A549 (cell line): Measurements from ENCODE around the gene ERO1A. TPM values are rescaled to one million over a fixed set of nuclear protein-coding genes. Genes with fewer than 3 reads are reported as not detected.

ENCODE experiments used
- ATAC-seq, 2 experiments: fragments of 200-7000 bp in 1 of 2; fragments of >200 bp in 1 of 2; cut with Nextera tagmentation in 1 of 2; cut with Tn5 transposase in 1 of 2; 3 replicates each; pipeline versions ENCODE4 v1.8.0 to v1.9.1; 2018 to 2020; ENCODE audit warnings: mild to moderate bottlenecking in 1 of 2, moderate library complexity in 1 of 2
- CTCF ChIA-PET: fragments of 300-600 bp; sonication (Branson Sonifier 250); formaldehyde crosslinking; extraction: SDS; loops from one replicate; lab custom pipeline; 2021; ENCODE audit warnings: antibody characterized with exemption, inconsistent platforms; lab: Yijun Ruan, JAX
- POLR2A ChIA-PET: fragments of 350-600 bp; formaldehyde crosslinking; extraction: SDS; loops from one replicate; lab custom pipeline; 2021; ENCODE audit warnings: antibody characterized with exemption, inconsistent platforms; lab: Yijun Ruan, JAX
- DNase-seq, 2 experiments: peaks; one replicate each; pipeline versions ENCODE4 v3.0.0 to v3.0.0-alpha.2; 2011 to 2016; ENCODE audit warnings: low read depth in 1 of 2, low spot score in 1 of 2
- FAIRE-seq: peaks from 2 replicates; lab custom pipeline; 2011; peaks lifted over from hg19 to GRCh38; lab: Jason Lieb, UNC
- H3K27ac ChIP-seq, 2 experiments: fragments of >200 bp; sonication (Bioruptor Twin); formaldehyde crosslinking; 3 replicates each; pipeline ENCODE4 v1.5.1; 2016 to 2017
- H3K4me1 ChIP-seq: fragments of >200 bp; sonication (Bioruptor Twin); formaldehyde crosslinking; 3 replicates; pipeline ENCODE4 v1.6.1; 2016
- H3K4me2 ChIP-seq: fragments of >200 bp; sonication (Bioruptor Twin); formaldehyde crosslinking; 3 replicates; pipeline ENCODE4 v1.6.1; 2016
- H3K4me3 ChIP-seq: fragments of >200 bp; sonication (Bioruptor Twin); formaldehyde crosslinking; 3 replicates; pipeline ENCODE4 v1.5.1; 2016
- H3K9me3 ChIP-seq: fragments of >200 bp; sonication (Bioruptor Twin); formaldehyde crosslinking; 3 replicates; pipeline ENCODE4 v1.6.1; 2016
- BHLHE40 ChIP-seq: IDR thresholded peaks from 2 replicates; pipeline ENCODE4 v1.6.1; 2012; ENCODE audit warnings: low read depth, low read length, inconsistent platforms
- CHD4 ChIP-seq: fragments of 200-600 bp; sonication (generic); IDR thresholded peaks from 2 replicates; pipeline ENCODE4 v1.6.1; 2016; ENCODE audit warnings: antibody characterized with exemption, mild to moderate bottlenecking, borderline replicate concordance
- FOSL2 ChIP-seq, 2 experiments: fragments of 450-650 bp in 1 of 2; fragments of >200 bp in 1 of 2; sonication (Bioruptor Twin) in 1 of 2; formaldehyde crosslinking; IDR thresholded peaks; 2 replicates each; pipeline versions ENCODE4 v1.5.0 to v1.6.1; 2016 to 2020; ENCODE audit warnings: mild to moderate bottlenecking in 1 of 2, moderate library complexity in 1 of 2
- GATA3 ChIP-seq: IDR thresholded peaks from 2 replicates; pipeline ENCODE4 v1.6.1; 2012; ENCODE audit warnings: borderline replicate concordance
- HEYL ChIP-seq: fragments of 250-450 bp; sonication (Bioruptor Pico); IDR thresholded peaks from 2 replicates; pipeline ENCODE4 v1.8.0; 2021; ENCODE audit warnings: mild to moderate bottlenecking, moderate library complexity
- MAFK ChIP-seq: fragments of 450-650 bp; IDR thresholded peaks from 2 replicates; pipeline ENCODE4 v1.6.1; 2014; ENCODE audit not compliant: partially characterized antibody
- RAD21 ChIP-seq, 2 experiments: fragments of >200 bp in 1 of 2; sonication (Bioruptor Twin) in 1 of 2; formaldehyde crosslinking in 1 of 2; IDR thresholded peaks in 1 of 2; conservative IDR thresholded peaks in 1 of 2; 2 replicates in 1 of 2; 3 replicates in 1 of 2; pipeline ENCODE4 v1.6.1; 2012 to 2018; ENCODE audit warnings: inconsistent platforms in 1 of 2
- SMC3 ChIP-seq: fragments of >200 bp; sonication (Bioruptor Twin); formaldehyde crosslinking; IDR thresholded peaks from 3 replicates; pipeline ENCODE4 v1.6.1; 2018; ENCODE audit warnings: inconsistent platforms
- ZC3H11A ChIP-seq: fragments of 450-650 bp; IDR thresholded peaks from 2 replicates; pipeline ENCODE4 v1.6.1; 2014; ENCODE audit warnings: antibody characterized with exemption, mild to moderate bottlenecking
- ZFP36 ChIP-seq: fragments of 450-650 bp; IDR thresholded peaks from 2 replicates; pipeline ENCODE4 v1.6.1; 2014; ENCODE audit warnings: borderline replicate concordance; ENCODE audit not compliant: partially characterized antibody
- WGBS: methylation state at CpG from one replicate; pipeline ENCODE4 v1.1.6; 2017; ENCODE audit errors: missing lambda C conversion rate; 5-methylcytosine and 5-hydroxymethylcytosine counted together
- polyA plus RNA-seq, 4 experiments: library from polyadenylated mRNA; depleted of rRNA in 3 of 4; stranded (reverse); fragments of >200 nt; fragmentation: RNase III in 1 of 4; extraction: RNeasy Plus Mini Kit Qiagen cat#74134 plus additional on column Dnase treatment in 1 of 4; gene quantifications; 2 replicates in 3 of 4; 3 replicates in 1 of 4; pipeline ENCODE4 v1.2.3, GENCODE V29; 2011 to 2017
- TF ChIP-seq, protein P1 (sequence below): fragments of >200 bp; sonication (Bioruptor Twin); formaldehyde crosslinking; IDR thresholded peaks from 2 replicates; pipeline ENCODE4 v1.6.1; 2016
- TF ChIP-seq, protein P2 (sequence below): IDR thresholded peaks from 2 replicates; pipeline ENCODE4 v1.6.1; 2012
- TF ChIP-seq, protein P3 (sequence below): fragments of 450-650 bp; IDR thresholded peaks from 2 replicates; pipeline ENCODE4 v1.6.1; 2014; ENCODE audit warnings: antibody characterized with exemption
- TF ChIP-seq, protein P4 (sequence below): fragments of >200 bp; sonication (Bioruptor Twin); formaldehyde crosslinking; IDR thresholded peaks from 3 replicates; pipeline ENCODE4 v1.5.1; 2016

ERO1A gene
- polyA plus RNA-seq, 2 of the 4 experiments (the other 2 are of a cell fraction), result 39.2 to 69.1 TPM

DNA sequence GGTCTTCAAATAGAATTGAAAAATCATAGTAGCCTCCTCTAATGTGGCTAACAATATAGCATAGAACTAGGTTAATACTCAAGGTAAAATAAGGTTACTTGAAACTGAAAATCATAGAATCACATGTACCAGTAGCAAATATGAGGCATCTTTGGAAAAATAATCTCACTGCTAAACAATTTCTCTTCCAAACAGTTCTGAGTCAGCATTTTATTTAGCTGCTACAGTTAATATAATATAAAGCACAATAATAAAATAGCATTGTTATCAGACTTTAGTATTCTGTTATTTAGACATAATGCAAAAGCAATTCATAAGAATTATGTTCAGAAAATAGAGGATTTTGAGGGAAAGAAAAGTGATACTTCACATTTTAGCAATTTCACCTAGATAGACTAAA is 35.0 kb downstream of the ERO1A start:
- CTCF ChIA-PET, result interaction anchor here (0.7 kb wide), 1 partner anchor 157 kb away, joined by 3 read pairs; no protein-coding TSS in a partner anchor
- POLR2A ChIA-PET, result no interaction called here

DNA sequence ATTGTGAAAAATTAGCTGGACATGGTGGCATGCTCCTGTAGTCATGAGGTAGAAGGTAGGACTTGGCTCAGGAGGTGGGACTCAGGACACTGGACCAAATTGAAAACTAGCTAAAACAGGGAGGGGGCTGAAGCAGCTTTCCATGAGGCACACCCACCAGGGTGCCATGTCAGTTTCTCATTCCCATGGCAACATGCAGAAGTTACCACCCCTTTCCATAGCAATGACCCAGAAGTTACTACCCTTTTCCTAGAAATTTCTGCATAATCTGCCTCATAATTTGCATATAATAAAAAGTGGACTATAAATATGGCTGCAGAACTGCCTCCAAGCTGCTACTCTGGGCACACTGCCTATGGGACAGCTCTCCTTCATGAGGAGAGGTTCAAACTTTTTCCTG is 38.5 kb downstream of the ERO1A start:
- POLR2A ChIA-PET, result no interaction called here
- DNase-seq (no peak), ATAC-seq (no peak), FAIRE-seq (no peak)
- H3K4me1 ChIP-seq, result no peaks in the 10 kb centered on the region
- no peaks in the 10 kb centered on the region for H3K9me3 ChIP-seq
- H3K4me3 ChIP-seq, result no peak overlapping the region
- TF ChIP-seq CHD4, result no peak
- no peak for TF ChIP-seq HEYL (CRISPR knock-in tag)
- TF ChIP-seq, protein P1, sequence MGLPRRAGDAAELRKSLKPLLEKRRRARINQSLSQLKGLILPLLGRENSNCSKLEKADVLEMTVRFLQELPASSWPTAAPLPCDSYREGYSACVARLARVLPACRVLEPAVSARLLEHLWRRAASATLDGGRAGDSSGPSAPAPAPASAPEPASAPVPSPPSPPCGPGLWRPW, result no peak
- TF ChIP-seq GATA3, result no peak
- TF ChIP-seq, protein P2, sequence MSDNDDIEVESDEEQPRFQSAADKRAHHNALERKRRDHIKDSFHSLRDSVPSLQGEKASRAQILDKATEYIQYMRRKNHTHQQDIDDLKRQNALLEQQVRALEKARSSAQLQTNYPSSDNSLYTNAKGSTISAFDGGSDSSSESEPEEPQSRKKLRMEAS, result no peak
- TF ChIP-seq, protein P3, sequence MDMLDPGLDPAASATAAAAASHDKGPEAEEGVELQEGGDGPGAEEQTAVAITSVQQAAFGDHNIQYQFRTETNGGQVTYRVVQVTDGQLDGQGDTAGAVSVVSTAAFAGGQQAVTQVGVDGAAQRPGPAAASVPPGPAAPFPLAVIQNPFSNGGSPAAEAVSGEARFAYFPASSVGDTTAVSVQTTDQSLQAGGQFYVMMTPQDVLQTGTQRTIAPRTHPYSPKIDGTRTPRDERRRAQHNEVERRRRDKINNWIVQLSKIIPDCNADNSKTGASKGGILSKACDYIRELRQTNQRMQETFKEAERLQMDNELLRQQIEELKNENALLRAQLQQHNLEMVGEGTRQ, result no peak
- H3K27ac ChIP-seq, result no peak overlapping the region
- no peak overlapping the region for H3K4me2 ChIP-seq
- CTCF ChIA-PET, result interaction anchor here (0.5 kb wide), 1 partner anchor 10 kb away, joined by 3 read pairs; no protein-coding TSS in a partner anchor

More for the DNA sequence above, 35.0 kb downstream of the ERO1A start:
- H3K4me1 ChIP-seq, result no peaks in the 10 kb centered on the region
- ATAC-seq, result no peak
- no peak overlapping the region for H3K4me3 ChIP-seq
- H3K27ac ChIP-seq, result no peak overlapping the region
- FAIRE-seq, result no peak
- no peak for DNase-seq
- no peaks in the 10 kb centered on the region for H3K9me3 ChIP-seq
- no peak for TF ChIP-seq FOSL2 (IDR thresholded peaks at IDR 0.05)
- TF ChIP-seq FOSL2 (CRISPR knock-in tag; IDR thresholded peaks at IDR 0.05), result no peak
- no peak for TF ChIP-seq ZFP36
- TF ChIP-seq MAFK, result peak; percentile 91
- no peak for TF ChIP-seq BHLHE40
- H3K4me2 ChIP-seq, result no peak overlapping the region

DNA sequence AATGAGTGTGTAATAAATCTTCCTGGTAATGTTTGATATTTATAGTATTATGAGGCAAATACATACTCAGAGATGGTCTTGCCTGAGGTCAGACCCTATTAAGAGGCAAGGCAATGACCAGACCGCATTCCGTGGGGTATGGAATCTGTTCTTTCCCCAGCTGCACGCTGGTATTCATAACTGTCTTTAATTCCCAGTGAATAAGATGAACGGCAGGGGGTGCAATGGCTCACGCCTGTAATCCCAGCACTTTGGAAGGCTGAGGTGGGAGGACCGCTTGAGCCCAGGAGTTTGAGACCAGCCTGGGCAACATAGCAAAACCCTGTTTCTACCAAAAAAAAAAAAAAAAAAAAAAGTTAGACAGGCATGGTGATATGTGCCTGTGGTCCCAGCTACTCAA is 44.6 kb downstream of the ERO1A start:
- Histone ChIP-seq H3K27ac (no peak overlapping the region), H3K4me2 (no peak overlapping the region), H3K4me1 (no peaks in the 10 kb centered on the region), H3K9me3 (no peaks in the 10 kb centered on the region), H3K4me3 (no peak overlapping the region)
- CTCF ChIA-PET, result interaction anchor here (0.6 to 1.0 kb wide), 3 partner anchors 11 to 47 kb away, joined by 3 read pairs; no protein-coding TSS in a partner anchor
- WGBS, result 62% methylated on average over 6 of the region's 6 CpGs
- FAIRE-seq (no peak), ATAC-seq (peak in 1 of 2 experiments; percentile 86; a peak in 3 of 6 replicates), DNase-seq (peak in 1 of 2 experiments; percentile 36)
- POLR2A ChIA-PET, result interaction anchor here (0.7 kb wide), 1 partner anchor 752 kb away, joined by 7 read pairs; no protein-coding TSS in a partner anchor
- TF ChIP-seq RAD21 (conservative IDR thresholded peaks at IDR 0.05 in 1 of 2, IDR thresholded peaks at IDR 0.05 in 1 of 2), result peak; percentile 46 to 57; a peak in 4 of 5 replicates
- TF ChIP-seq, protein P1, result no peak
- no peak for TF ChIP-seq ZC3H11A
- TF ChIP-seq SMC3, result peak; percentile 36; the same call in 1 of the 3 replicates
- TF ChIP-seq, protein P4, sequence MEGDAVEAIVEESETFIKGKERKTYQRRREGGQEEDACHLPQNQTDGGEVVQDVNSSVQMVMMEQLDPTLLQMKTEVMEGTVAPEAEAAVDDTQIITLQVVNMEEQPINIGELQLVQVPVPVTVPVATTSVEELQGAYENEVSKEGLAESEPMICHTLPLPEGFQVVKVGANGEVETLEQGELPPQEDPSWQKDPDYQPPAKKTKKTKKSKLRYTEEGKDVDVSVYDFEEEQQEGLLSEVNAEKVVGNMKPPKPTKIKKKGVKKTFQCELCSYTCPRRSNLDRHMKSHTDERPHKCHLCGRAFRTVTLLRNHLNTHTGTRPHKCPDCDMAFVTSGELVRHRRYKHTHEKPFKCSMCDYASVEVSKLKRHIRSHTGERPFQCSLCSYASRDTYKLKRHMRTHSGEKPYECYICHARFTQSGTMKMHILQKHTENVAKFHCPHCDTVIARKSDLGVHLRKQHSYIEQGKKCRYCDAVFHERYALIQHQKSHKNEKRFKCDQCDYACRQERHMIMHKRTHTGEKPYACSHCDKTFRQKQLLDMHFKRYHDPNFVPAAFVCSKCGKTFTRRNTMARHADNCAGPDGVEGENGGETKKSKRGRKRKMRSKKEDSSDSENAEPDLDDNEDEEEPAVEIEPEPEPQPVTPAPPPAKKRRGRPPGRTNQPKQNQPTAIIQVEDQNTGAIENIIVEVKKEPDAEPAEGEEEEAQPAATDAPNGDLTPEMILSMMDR, result peak; percentile 43

DNA sequence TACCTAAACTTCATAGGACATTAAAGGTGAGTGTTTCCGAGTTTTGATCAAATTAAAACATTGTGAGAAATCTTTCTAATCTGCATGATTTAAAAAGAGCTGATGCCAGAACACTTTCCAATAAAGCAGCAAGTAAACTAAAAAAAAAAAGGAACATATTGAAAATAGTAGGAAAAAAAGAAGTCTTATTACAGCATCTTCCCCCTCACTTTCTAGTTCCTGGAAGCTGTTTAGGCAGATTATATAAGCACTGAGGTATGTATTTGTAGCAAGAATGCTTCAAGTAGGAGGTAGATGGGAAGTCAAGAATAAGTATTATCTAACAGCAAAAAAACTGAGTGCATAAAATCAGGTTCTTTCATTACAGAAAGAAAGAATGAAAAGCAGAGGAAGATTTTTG is 45.8 kb downstream of the ERO1A start:
- CTCF ChIA-PET, result no interaction called here
- POLR2A ChIA-PET, result no interaction called here
- Histone ChIP-seq H3K9me3 (no peaks in the 10 kb centered on the region), H3K4me1 (no peaks in the 10 kb centered on the region), H3K4me3 (no peak overlapping the region), H3K27ac (no peak overlapping the region), H3K4me2 (no peak overlapping the region)
- no peak for ATAC-seq
- no peak for FAIRE-seq
- no peak for DNase-seq
- TF ChIP-seq, protein P3, result no peak
- WGBS, result 88% methylated on average over 1 of the region's 1 CpG
